HG02840 (cell line): Measurements from ENCODE around the gene ALDH7A1.
"Not testable (repeated sequence)": the region's sequence is repeated elsewhere in the genome, so short reads cannot be mapped to it uniquely, and the experiment has no call there.

Experiments used
- ATAC-seq: cut with Tn5 transposase; IDR thresholded peaks from one replicate; pipeline ENCODE4 v1.9.1; 2021; ENCODE audit warnings: mild to moderate bottlenecking, moderate library complexity, moderate number of reproducible peaks; ENCODE audit not compliant: unreplicated experiment, low FRiP score

The ALDH7A1 gene

DNA sequence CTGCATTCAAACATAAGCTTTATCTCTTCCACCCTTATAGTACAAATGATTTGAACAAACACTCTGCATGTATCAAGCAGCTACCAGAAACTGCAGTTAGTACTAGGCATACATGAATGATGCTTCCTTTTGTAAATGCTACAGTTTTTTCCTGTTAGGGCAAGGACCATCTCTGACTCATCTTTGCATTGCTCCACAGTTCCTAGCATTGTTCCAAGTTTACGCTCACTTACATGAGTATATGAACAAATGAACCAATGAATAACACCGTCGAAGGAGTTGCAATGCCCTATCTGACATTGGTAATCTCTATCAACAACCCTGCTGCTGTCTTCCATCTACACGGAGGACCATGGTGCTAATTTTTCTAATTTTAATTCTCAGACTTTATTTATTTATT is 2.1 kb upstream of the ALDH7A1 start:
- no peak for ATAC-seq

DNA sequence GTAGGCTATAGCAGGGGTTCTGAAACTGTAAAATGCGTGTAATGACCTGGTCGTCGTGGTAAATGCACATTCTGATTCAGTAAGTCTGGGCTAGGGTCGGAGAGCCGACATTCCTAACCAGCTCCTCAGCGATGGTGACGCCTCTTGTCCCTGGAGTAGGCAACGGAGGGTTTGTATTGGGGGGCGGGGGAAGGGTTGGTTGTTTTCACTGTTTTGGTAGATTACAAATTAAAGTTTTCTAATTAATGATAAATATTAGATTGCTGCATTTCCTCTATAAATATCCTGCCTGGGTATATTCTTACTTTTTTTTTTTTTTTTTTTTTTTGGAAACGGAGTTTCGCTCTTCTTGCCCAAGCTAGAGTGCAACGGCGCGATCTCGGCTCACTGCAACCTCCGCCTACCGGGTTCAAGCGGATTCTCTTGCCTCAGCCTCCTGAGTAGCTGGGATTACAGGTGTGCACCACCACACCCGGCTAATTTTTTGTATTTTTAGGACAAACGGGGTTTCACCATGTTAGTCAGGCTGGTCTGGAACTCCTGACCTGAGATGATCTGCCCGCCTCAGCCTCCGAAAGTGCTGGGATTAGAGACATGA is 566 bp upstream of the ALDH7A1 start:
- peak; percentile 14 for ATAC-seq

DNA sequence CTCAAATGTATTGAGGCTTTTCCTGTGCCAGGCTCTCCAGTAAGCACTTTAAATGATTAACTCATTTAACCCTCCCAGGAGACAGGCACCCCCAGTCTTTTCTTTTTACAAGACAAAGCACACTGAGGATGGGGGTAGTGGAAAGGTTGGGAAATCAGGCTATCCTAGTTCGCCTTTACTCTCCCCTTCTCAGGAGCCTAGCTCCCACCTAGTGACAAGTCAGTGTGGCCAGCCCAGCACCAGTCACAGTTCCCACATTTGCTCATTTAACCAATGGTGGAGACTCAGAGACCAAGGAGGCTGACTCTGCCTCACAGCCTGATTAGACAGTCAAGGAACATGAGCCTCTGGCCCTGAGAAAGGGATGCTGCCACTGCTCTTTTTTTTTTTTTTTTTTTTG is 3.5 kb downstream of the ALDH7A1 start:
- no peak for ATAC-seq

DNA sequence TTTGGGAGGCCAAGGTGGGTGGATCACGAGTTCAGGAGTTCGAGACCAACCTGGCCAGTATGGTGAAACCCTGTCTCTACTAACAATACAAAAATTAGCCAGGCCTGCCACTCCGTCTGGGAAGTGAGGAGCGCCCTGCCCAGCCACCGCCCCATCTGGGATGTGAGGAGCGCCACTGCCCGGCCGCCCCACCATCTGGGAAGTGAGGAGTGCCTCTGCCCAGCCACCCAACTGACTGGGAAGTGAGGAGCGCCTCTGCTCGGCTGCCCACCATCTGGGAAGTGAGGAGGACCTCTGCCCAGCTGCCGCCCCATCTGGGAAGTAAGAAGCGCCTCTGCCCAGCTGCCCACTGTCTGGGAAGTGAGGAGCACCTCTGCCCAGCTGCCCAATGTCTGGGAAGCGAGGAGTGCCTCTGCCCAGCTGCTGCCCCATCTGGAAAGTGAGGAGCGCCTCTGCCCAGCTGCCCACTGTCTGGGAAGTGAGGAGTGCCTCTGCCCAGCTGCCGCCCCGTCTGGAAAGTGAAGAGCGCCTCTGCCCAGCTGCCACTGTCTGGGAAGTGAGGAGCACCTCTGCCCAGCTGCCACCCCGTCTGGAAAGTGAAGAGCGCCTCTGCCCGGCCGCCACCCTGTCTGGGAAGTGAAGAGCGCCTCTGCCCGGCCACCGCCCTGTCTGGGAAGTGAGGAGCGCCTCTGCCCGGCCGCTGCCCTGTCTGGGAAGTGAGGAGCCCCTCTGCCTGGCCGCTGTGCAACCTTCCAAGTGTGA is 5.3 kb downstream of the ALDH7A1 start:
- ATAC-seq: no peak

DNA sequence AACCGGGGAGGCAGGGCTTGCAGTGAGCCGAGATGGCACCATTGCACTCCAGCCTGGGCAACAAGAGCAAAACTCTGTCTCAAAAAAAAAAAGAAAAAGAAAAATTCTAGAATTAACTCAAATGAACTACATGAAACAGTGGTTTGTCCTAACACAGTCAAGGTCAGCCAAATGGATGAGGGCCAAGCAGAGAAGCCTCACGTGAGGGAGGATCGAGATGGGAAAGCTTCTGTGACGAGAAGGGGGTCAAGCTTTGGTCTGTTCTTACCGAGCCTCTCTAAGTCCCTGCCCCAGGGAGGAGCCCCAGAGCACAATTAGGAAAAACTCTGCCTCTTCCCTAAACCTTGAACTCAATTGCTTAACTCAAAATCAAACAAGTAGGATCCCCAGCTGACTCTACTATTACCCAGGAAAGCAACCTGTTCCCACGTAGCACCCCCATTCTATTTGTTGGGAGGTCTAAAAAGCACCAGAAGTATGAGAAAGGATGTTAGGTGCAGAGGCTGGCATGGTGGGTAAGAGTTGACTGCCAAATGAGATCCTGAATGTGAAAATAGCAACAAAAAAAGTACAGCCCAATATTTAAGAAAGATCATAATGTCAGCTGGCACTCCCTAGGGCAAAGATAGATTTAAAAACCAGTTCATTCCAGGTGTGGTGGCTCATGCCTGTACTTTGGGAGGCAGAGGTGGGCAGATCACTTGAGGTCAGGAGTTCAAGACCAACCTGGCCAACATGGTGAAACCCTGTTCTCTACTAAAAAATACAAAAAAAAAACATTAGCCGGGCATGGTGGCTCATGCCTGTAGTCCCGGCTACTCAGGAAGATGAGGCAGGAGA is 7.2 kb downstream of the ALDH7A1 start:
- no peak for ATAC-seq

DNA sequence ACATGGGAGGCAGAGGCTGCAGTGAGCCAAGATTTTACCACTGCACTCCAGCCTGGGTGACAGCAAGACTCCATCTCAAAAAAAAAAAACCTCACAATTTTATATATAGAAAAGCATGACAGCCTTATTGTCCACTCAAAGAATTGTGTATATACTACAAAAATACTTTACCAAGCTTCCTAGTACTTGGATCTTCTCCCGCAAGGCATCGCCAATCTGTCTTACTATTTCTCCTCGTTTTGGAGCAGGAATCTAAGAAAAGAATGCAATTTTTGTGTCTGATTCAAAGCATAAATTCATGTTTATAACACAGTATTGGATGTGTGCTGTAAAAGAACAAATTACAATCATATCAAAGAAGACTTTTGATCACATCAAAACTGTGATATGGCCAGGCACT is 11.3 kb downstream of the ALDH7A1 start:
- no peak for ATAC-seq

DNA sequence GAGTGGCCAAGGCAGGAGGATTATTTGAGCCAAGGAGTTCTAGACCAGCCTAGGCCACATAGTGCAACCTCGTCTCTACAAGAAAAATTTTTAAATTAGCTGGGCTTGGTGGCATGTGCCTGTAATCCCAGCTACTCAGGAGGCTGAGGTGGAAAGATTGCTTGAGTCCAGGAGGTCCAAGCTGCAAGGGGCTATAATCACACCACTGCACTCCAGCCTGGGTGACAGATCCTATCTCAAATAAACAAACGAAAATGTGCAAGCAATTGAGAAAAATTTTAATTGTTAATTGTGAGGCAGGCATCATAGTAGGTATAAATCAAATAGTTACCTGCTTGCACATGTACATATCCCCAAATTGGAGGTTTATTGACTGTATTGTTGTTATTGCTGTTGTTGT is 15.3 kb downstream of the ALDH7A1 start:
- ATAC-seq: no peak

DNA sequence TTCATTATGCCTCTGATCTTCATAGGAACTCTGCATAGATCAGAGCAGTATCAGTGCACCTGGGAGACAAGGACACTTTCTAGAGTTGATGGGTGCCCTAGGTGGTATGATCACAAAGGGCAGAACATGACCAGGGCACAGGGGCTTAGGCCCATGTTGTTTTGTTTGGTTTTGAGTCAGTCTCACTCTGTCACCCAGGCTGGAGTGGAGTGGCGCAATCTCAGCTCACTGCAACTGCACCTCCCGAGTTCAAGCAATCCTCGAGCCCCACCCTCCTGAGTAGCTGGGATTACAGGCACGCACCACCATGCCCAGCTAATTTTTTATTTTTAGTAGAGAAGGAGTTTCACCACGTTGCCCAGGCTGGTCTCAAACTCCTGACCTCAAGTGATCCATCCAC is 17.6 kb downstream of the ALDH7A1 start:
- ATAC-seq: no peak

DNA sequence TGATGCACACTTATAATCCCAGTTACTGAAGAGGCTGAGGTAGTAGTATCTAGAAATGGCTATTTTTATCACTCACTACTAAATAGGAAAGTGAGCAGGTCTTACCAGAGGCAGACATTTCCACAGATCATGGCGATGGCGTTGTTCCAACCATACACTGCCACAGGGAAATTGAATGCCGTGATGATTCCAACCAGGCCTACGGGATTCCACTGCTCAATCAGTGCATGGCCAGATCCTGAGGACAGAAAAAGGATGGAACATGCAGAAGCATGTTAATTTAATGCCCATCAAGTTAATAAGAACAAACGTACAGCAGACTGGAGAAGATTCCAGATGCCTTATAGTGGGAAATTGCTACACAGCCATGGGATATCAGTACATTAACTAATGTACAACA is 18.0 kb downstream of the ALDH7A1 start:
- no peak for ATAC-seq

DNA sequence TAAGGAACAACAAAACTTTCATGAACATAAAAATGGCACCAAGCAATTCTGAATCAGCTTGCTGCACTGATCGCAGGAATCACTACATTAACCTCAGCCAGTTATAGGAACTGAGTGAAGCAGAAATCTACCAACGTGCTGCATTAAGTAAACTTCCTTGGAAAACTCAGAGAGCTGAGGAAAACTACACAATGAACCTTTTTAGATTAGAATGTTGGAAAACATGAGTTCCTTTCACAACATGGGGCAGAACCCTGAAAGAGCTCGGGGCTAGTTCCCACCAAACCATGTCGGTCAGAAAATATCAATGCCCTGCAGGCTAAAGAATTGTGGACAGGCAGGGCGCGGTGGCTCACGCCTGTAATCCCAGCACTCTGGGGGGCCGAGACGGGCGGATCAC is 19.4 kb downstream of the ALDH7A1 start:
- no peak for ATAC-seq

DNA sequence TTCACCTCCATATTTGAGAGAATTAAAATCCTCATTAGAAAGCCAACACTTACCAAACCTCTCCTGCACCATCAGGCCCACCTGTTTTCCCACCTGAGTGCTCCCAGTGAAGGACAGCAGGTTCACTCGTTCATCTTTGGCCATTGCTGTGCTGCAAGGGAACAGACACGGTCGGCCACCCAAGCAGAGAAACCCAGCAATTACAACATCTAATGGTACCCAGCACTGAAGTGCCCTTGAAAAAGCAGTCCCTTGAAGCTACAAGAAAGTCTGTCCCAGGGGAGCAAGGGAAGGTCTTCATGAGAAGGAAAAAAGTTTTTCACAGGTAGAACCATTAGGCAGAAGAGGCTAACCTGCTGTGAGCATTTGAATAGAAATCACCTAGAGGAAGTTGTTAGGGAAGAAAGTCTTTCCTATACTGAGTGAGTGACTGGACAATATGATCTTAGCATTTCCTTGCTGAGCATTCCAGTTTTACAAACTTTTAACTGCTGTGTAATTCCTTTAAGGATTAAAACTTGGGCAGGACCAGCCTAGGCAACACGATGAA is 26.7 kb downstream of the ALDH7A1 start:
- ATAC-seq: no peak

DNA sequence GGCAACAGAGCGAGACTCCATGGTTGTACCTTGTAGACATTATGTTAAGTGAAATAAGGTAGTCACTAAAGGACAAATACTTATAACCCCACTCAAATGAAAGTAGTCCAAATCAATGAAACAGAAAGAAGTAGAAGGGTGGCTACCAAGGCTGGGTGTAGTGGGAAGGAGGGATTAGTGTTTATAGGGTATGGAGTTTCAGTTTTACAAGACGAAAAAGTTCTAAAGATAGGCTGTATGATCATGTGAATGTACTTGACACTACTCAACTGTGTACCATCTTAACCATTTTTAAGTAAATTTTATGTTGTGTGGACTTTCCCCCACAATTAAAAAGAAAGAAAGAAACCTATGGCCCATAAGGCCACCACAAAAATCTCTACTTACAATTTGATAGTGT is 32.2 kb downstream of the ALDH7A1 start:
- ATAC-seq: peak; percentile 91

DNA sequence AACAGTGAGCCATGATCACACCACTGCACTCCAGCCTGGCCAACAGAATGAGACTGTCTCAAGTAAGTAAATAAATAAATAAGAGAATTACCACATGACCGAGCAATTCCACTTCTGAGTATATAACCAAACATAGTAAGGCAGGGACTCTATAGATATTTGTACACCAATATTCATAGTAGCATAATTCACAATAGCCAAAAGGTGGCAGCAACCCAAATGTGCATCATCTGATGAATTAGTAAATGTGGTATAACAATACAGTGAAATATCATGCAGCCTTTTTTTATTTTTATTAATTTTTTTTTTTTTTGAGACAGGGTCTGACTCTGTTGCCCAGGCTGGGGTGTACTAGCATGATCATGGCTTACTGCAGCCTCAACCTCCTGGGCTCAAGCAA is 33.1 kb downstream of the ALDH7A1 start:
- no peak for ATAC-seq

DNA sequence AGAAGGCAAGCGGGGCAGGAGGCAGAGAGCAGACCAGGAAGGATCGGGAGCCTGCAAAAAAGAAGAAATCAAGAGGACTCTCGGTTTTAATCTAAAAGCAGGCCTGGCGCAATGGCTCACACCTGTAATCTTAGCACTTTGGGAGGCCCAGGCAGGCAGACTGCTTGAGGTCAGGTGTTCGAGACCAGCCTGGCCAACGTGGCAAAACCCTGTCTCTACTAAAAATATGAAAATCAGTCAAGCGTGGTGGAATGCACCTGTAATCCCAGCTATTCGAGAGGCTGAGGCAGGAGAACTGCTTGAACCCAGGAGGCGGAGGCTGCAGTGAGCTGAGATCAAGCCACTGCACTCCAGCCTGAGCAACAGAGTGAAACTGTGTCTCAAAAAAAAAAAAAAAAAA is 39.9 kb downstream of the ALDH7A1 start:
- not testable (repeated sequence) for ATAC-seq

DNA sequence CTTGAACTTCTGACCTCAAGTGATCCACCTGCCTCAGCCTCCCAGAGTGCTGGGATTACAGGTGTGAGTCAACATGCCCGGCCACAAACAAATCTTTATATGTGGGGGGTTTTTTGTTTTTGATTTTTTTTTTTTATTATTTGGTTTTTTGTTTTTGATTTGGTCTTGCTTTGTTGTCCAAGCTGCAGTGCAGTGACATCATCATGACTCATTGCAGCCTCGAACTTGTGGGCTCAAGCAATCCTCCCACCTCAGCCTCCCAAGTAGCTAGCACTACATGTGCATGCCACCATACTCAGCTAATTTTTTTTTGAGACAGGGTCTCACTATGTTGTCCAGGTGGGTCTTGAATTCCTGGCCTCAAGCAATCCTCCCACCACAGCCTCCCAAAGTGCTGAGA is 42.4 kb downstream of the ALDH7A1 start:
- ATAC-seq: no peak

DNA sequence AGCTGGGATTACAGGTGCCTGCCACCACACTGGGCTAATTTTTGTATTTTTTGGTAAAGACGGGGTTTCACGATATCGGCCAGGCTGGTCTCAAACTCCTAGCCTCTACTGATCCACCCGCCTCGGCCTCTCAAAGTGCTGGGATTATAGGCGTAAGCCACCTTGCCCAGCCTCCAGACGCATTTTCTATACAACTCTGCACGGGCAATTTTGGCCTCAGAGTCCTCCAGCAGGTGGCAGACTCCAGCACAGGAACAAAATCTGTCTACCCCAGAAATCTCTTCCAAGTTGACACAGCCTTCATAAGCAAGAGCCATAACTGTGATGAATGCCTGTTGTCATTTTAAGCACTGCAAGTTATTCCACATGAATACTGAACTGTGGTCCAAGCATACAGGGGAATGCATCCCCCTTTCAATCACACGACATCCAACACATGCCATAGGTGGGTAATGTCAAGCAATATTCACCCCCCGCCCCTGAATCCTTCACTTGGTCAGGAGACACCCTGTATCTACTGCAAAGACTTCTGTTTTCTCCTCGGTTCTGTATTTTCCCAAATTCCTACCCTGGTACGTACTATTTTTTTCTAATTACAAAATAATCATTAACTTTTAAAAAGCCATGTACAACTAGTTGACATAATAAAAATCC is 50.8 kb downstream of the ALDH7A1 start:
- peak; percentile 62 for ATAC-seq

DNA sequence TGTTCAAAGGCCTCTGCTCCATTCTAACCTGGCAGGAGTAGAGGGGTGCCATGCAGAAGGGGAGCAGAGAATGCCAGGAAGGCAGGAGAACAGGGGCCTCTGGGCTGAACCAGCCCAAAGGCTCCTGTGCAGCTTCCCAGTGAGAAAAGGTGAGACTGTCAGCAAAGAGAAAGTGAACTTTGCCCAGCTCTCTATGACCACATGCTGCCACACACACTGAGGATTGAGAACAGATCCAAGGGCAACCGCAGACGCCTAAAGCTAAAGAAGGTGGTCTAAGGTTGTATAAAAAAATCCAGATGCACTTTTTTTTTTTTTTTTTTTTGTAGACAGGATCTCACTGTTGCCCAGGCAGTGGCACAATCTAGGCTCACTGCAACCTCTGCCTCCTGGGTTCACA is 51.4 kb downstream of the ALDH7A1 start:
- no peak for ATAC-seq

DNA sequence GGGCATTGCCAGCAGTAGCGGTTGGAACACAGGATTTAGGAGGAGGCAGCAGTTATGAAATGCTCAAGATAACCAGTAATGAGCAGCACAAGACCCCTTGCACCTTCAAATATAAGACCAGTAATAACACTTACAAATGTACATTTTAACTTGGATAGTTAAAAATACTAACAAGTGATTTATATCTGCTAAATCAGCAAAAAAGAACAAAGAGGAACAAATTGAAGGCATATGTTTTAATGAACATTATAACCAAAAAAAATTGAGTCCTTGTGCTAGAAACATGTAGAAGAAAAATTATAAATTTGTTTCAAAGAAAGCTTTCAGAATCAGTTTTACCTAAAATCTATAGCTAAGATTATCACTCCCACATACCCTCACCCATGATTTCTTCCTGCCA is 52.0 kb downstream of the ALDH7A1 start:
- no peak for ATAC-seq

DNA sequence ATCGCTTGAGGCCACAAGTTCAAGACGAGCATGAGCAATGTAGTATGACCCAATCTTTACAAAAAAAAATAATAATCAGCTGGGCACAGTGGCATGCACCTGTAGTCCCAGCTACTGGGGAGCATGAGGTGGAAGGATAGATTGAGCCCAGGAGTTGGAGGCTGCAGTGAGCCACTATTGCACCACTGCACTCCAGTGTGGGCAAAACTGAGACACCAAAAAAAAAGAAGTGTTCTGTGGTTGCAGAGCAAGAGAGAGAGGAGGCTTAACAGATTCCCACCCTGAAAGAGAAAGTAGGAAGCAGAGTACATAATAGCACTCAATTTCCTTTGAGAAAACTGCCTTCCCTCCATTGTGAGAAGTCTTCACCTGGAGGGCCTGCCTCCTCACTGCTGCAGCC is 52.6 kb downstream of the ALDH7A1 start:
- no peak for ATAC-seq

DNA sequence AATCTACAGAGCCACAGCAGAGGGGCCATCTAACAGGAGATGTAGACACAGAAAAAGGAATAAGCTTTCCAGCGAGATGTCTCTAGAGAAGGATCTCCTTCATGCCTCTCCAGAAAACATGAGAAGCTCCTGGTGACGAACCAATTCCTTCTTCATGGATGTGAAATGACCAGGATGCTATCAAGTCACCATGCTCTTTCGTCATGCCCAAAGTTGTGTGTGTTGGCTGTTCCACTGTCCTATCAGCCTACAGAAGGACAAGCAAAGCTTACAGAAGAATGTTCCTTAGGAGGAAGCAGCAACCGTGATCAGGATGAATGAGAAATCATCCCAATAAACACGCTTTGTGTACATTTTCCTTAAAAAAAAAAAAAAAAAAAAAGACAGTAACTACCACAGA is 54.4 kb downstream of the ALDH7A1 start:
- ATAC-seq: no peak

DNA sequence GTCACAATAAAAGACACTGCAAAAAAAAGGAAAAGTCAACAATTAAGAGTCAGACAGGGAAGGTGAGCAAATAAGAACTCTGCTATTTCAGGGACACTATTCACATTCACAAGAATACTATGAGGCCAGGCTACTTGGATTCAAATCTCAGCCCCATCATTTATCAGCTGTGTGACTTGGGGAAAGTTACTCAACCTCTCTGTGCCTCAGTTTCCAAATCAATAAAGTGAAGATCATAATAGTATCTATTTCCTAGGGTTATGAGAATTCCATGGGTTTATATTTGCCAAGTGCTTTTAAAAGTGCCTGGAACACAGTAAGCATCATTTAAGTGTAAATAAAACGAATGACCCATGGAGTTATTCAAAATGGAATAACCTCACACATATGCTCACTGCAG is 56.4 kb downstream of the ALDH7A1 start:
- ATAC-seq: no peak
